Raji (cell line): ENCODE results near the gene NFIX.

ENCODE experiments used
- POLR2A ChIP-seq: IDR thresholded peaks from 2 replicates; pipeline ENCODE4 v1.6.1; 2011; ENCODE audit warnings: low read depth, low read length, control low read depth; ENCODE audit not compliant: insufficient read depth

NFIX gene

GRCh38 chr19:12955996-12956395 is 39.3 kb upstream of the NFIX start:
- no peak for TF ChIP-seq POLR2A

- peak; percentile 93 for TF ChIP-seq POLR2A
Observed at GRCh38 chr19:12956446-12957388, 38.6 kb upstream of the NFIX start, which contains the start of gene GADD45GIP1. Gene GADD45GIP1, minus strand, starts transcription at chr19:12957223. Its CDS starts 11 bp downstream, at chr19:12957212.

- TF ChIP-seq POLR2A = no peak
Observed at GRCh38 chr19:12959481-12959880, 35.8 kb upstream of the NFIX start.

DNA sequence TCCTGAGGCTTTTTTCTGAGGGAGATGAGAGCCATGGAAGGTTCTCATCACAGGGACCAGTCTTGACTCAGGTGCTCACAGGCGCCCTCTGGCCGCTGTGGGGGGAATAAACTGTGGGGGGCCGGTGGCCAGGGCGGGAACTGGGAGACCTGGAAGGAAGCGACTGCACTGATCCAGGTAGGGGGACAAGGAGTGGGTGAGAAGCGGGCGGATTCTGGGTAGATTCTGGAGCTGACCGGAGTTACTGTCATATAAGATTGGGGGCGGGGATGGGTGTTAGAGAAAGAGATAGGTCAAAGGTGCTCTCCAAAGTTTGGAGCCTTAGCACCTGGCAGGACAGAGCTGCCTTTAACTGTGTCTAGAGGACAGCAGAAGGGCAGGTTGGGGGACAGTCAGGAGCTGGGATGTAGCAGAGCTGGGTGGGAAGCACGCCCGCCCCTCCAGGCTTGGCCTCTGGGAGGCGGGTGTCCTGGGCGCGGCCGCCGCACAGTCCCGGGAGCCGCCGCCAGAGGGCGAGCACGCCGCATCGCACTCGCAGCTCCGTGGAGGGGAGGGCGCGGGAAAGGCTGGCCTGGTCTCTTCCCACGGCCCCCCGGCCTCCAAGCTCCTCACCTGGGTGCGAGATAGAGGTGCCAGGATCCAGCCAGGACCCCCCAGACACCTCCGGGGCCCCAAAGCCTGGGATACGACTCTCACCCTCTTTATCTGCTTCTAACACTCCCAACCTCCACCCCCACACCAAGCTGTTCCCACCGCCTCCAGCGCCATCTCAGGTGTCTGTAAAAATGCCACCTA is 30.1 kb upstream of the NFIX start:
- TF ChIP-seq POLR2A = peak; percentile 46

DNA sequence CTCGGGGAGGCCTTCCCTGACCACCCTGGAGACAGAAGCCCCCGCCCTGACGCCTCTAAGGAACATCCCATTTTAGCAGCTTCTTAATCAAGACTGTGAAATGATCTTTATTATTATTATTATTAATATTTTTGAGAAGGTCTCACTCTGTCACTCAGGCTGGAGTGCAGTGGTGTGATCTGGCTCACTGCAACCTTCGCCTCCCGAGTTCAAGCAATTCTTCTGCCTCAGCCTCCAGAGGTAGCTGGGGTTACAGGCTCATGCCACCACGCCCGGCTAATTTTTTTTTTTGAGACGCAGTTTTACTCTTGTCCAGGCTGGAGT is 29.5 kb upstream of the NFIX start:
- no peak for TF ChIP-seq POLR2A

DNA sequence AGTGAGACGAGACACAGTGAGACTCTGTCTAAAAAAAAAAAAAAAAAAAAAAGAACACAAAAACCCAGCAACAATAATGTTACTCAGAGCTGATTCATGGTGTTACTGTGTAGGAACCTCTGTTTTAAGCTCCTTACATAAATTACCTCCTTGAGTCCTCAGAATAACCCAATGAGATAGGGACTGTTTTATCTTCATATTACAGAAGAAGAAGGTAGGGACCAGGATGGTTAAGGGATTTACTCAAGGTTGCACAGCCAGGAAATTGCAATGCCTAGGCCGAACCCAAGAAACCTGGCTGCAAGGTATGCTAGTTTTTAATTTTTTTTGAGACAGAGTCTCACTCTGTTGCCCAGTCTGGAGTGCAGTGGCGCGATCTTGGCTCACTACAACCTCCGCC is 27.4 kb upstream of the NFIX start:
- no peak for TF ChIP-seq POLR2A

GRCh38 chr19:12969292-12969988 is 25.8 kb upstream of the NFIX start, which contains the start of gene DAND5:
Gene DAND5, plus strand, starts transcription at chr19:12969576. Its CDS starts 85 bp downstream, at chr19:12969661.
- TF ChIP-seq POLR2A = no peak

DNA sequence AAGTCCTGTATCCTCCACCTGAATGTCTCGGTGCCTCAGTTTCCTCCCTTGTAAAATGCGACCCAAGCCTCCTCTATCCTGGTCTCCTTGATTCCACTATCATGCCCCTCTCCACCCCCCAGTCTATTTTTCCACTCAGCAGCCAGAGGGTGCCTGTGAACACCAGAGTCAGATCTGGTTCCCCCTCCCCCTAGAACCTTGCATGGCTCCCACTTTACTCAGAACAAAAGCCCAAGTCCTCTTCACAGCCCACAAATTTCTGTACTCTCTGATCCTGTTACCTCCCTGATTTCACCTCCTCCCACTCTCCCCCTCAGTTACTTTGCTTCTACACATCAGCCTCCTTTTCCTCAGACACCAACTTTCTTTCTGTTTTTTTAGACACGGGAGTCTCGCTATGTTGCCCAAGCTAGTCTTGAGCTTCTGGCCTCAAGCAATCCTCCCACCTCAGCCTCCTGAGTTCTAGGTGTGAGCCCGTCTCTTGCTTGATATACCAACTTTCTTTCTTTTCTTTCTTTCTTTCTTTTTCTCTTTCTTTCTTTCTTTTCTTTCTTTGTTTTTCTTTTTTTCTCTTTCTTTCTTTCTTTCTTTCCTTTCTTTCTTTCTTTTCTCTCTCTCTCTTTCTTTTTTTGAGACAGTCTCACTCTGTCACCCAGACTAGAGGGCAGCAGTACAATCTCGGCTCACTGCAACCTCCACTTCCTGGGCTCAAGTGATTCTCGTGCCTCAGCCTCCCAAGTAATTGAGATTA is 25.0 kb upstream of the NFIX start:
- no peak for TF ChIP-seq POLR2A

DNA sequence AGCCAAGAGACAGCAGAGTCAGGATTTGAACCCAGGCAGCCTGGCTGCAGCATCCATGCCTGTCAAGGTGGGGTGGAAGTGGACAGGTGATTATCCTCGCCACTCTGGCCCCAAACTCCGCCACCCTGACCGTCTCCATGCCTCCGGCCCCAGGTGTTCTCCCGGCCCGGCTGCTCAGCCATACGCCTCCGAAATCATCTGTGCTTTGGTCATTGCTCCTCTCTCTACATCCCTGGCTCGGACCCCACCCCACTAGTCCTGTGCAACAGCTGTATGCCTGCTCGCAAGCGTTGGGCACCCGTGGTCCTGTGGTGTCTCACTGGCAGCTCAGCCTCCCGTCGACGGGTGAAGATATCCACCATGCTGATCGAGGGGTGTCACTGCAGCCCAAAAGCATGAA is 22.0 kb upstream of the NFIX start:
- no peak for TF ChIP-seq POLR2A

- no peak for TF ChIP-seq POLR2A
Observed at GRCh38 chr19:12974301-12975220, 20.7 kb upstream of the NFIX start.

GRCh38 chr19:12975221-12975741 is 20.0 kb upstream of the NFIX start:
- no peak for TF ChIP-seq POLR2A

DNA sequence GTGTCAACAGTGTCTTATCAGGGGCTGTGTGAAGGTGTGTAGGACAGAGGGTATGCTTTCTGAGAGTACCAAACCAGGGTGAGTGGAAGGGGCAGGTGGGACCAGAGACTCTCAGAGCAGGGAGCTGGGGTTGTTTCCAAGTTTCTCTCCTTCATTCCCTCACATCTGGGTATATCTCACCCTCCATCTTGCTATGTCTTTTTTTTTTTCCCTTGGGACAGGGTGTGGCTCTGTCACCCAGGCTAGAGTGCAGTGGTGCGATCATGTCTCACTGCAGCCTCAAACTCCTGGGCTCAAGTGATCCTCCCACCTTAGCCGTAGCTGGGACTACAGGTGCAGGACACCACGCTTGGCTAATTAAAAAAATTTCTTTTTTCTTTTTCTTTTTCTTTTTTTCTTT is 15.3 kb upstream of the NFIX start:
- TF ChIP-seq POLR2A = no peak

DNA sequence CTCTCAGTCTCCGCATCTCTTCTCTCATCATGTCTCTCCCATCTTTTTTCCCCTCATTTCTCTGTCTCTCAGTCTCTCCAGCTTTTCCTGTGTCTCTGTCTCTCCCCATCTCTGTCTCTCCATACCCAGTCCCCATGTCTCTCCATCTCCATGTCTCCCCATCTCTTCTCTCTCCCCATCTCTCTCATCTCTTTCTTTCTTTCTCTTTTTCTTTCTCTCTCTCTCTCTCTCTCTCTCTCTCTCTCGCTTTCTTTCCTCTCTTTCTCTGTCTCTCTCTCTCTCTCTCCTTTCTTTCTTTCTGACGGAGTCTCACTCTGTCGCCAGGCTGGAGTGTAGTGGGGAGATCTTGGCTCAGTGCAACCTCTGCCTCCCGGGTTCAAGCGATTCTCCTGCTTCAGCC is 12.6 kb upstream of the NFIX start:
- TF ChIP-seq POLR2A = no peak
